ENCODE results near the gene SUN2. TPM values are rescaled to one million over a fixed set of nuclear protein-coding genes. Genes with fewer than 3 reads are reported as not detected.
A peak's percentile ranks its signal among the peaks of the same experiment; 100 is the strongest.

SUN2 gene
- total RNA-seq, 6 experiments from 2014 or later: 90.4 to 104 (median 100.0) TPM

- Mint-ChIP-seq H3K4me1 (ENCODE audit: low read depth) (peaks cover 35% of the 10 kb centered on the region), H3K4me3 (peak overlapping the region; percentile 36)
Measured at GRCh38 chr22:38718414-38718813, 37.4 kb downstream of the SUN2 start.

GRCh38 chr22:38717244-38717643, 38.6 kb downstream of the SUN2 start:
- peaks cover 20% of the 10 kb centered on the region for H3K36me3 Mint-ChIP-seq (ENCODE audit: low read depth)
- no peaks in the 10 kb centered on the region for H3K9me3 Mint-ChIP-seq
- H3K27ac Mint-ChIP-seq: peak overlapping the region; percentile 76
- no peak for TF ChIP-seq CTCF (IDR thresholded peaks at IDR 0.05)
- no peak overlapping the region for H3K4me3 Mint-ChIP-seq
- H3K4me1 Mint-ChIP-seq (ENCODE audit: low read depth): peaks cover 45% of the 10 kb centered on the region
- H3K27me3 Mint-ChIP-seq (ENCODE audit: insufficient read depth): no peaks in the 10 kb centered on the region; the same call in none of the 2 replicates
- DNase-seq: no peak

More at GRCh38 chr22:38718414-38718813, 37.4 kb downstream of the SUN2 start:
- Mint-ChIP-seq H3K9me3 (no peaks in the 10 kb centered on the region), H3K27ac (peak overlapping the region; percentile 76), H3K27me3 (ENCODE audit: insufficient read depth) (no peaks in the 10 kb centered on the region; the same call in 1 of the 2 replicates), H3K36me3 (ENCODE audit: low read depth) (peaks cover 25% of the 10 kb centered on the region)
- TF ChIP-seq CTCF (IDR thresholded peaks at IDR 0.05): peak; percentile 83
- peak; percentile 87 for DNase-seq

- no peak for TF ChIP-seq CTCF (IDR thresholded peaks at IDR 0.05)
- H3K27ac Mint-ChIP-seq: peak overlapping the region; percentile 76
- no peaks in the 10 kb centered on the region for H3K9me3 Mint-ChIP-seq
- no peaks in the 10 kb centered on the region; the same call in none of the 2 replicates for H3K27me3 Mint-ChIP-seq (ENCODE audit: insufficient read depth)
- H3K36me3 Mint-ChIP-seq (ENCODE audit: low read depth): peaks cover 24% of the 10 kb centered on the region
- peaks cover 48% of the 10 kb centered on the region for H3K4me1 Mint-ChIP-seq (ENCODE audit: low read depth)
- no peak for DNase-seq
- H3K4me3 Mint-ChIP-seq: no peak overlapping the region
Measured at GRCh38 chr22:38716826-38717225, 39.0 kb downstream of the SUN2 start.

GRCh38 chr22:38716271-38716670, 39.5 kb downstream of the SUN2 start:
- H3K9me3 Mint-ChIP-seq: no peaks in the 10 kb centered on the region
- H3K36me3 Mint-ChIP-seq (ENCODE audit: low read depth): peaks cover 19% of the 10 kb centered on the region
- H3K4me3 Mint-ChIP-seq: no peak overlapping the region
- no peaks in the 10 kb centered on the region; the same call in none of the 2 replicates for H3K27me3 Mint-ChIP-seq (ENCODE audit: insufficient read depth)
- TF ChIP-seq CTCF (IDR thresholded peaks at IDR 0.05): no peak
- H3K27ac Mint-ChIP-seq: peak overlapping the region; percentile 76
- H3K4me1 Mint-ChIP-seq (ENCODE audit: low read depth): peaks cover 49% of the 10 kb centered on the region
- no peak for DNase-seq

- no peak for TF ChIP-seq CTCF (IDR thresholded peaks at IDR 0.05)
- no peak overlapping the region for H3K4me3 Mint-ChIP-seq
- peaks cover 53% of the 10 kb centered on the region for H3K4me1 Mint-ChIP-seq (ENCODE audit: low read depth)
- H3K27me3 Mint-ChIP-seq (ENCODE audit: insufficient read depth): no peaks in the 10 kb centered on the region; the same call in none of the 2 replicates
- no peak overlapping the region for H3K27ac Mint-ChIP-seq
- no peaks in the 10 kb centered on the region for H3K9me3 Mint-ChIP-seq
- DNase-seq: no peak
- peaks cover 18% of the 10 kb centered on the region for H3K36me3 Mint-ChIP-seq (ENCODE audit: low read depth)
Measured at GRCh38 chr22:38715852-38716251, 39.9 kb downstream of the SUN2 start.
